Umbilical cord (tissue), 1 donor: ENCODE data around the gene SORL1-AS1.
A peak's percentile ranks its signal among the peaks of the same experiment; 100 is the strongest.

ENCODE experiments used
- DNase-seq: peaks from one replicate; pipeline ENCODE4 v3.0.0-alpha.2; 2015; ENCODE audit warnings: low spot score

The SORL1-AS1 gene

DNA sequence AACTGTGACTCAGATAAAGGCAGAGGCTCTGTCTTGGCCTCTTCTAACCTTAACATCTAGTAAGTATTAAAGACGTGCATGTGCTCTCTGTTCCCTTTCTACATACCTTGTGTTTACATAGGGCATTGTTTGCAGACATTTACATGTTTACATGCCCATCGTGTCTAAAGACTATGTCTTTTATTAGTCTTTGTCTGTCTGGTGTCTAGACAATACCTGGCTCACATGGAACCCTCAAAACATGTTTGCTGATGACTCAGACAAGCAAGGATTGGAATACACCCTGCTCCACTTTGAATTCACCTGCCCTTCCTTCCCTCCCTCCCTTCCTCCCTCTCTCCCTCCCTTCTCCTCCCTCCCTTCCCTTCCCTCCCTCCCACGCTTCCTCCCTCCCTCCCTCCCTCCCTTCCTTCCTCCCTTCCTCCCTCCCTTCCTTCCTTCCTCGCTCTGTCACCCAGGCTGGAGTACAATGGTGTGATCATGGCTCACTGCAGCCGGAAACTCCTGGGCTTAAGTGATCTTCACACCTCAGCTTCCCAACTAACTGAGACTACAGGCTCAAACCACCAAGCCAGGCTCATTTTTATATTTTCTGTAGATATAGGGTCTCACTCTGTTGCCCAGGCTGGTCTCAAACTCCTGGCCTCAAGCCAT lies 23.7 kb upstream of the SORL1-AS1 start:
- DNase-seq: no peak

- DNase-seq: no peak
Observed at GRCh38 chr11:121474680-121475079, 21.9 kb upstream of the SORL1-AS1 start.

DNA sequence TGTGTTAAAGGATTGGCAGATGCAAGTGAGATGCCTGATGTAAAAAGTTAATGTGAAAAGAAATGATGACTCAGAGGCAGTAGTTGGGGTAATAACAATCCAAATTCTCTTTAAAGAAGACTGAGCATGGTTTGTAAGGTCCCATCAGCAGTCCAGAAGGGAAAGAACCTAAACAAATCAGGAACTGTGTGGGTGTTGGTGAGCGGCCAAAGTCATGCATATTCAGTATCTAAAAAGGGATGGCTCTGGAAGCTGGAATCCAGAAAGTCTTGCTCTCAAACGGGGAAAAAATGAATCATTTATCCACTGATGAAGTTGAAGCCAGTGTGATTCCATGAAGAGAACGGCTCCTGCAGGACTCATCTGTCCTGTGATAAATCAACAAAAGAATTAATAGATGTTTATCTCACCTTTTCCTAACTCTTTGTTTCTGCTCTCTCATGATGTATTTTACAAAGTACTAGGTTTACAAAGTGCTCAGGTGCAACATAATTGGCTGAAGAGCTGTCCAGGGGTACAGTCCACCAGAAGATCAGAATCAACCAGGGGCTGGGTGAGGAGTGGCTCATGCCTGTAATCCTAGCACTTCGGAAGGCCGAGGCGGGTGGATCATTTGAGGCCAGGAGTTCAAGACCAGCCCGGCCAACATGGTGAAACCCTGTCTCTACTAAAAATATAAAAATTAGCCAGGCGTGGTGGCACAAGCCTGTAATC lies 20.5 kb upstream of the SORL1-AS1 start:
- no peak for DNase-seq

DNA sequence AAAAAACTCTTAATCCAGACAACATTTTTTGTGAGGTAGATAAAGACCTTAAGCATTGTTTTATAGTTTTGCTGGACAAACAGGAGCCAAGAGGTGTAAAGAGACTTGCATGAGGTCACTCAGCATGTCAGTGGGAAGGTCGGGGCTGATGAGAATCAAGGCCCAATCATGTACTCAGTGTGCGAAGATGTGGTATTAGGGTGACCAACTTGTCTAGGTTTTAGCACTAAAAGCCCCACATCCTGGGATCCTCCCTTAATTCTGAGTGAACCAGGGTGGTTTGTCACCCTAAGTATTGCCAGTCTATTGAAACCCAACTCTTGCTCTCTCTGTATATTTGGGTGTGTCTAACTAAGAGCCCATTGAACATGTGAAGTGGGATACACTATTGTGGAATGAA lies 19.5 kb upstream of the SORL1-AS1 start:
- no peak for DNase-seq

GRCh38 chr11:121471167-121471566 lies 18.4 kb upstream of the SORL1-AS1 start:
- no peak for DNase-seq

DNA sequence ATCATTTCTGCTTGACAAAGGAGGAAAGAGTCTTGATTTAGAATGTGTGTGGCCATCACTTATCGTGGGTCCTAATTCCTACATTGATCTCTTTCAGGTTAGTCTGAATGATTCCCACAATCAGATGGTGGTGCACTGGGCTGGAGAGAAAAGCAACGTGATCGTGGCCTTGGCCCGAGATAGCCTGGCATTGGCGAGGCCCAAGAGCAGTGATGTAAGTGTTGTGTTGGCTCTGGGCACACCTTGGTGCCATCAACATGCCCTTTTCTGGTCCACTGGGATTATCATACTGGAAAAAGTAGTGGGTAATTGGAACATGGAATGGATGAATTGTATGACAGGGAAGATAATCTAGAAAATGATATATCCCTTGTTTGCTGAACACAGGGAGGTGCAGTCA lies 17.1 kb upstream of the SORL1-AS1 start:
- no peak for DNase-seq

DNA sequence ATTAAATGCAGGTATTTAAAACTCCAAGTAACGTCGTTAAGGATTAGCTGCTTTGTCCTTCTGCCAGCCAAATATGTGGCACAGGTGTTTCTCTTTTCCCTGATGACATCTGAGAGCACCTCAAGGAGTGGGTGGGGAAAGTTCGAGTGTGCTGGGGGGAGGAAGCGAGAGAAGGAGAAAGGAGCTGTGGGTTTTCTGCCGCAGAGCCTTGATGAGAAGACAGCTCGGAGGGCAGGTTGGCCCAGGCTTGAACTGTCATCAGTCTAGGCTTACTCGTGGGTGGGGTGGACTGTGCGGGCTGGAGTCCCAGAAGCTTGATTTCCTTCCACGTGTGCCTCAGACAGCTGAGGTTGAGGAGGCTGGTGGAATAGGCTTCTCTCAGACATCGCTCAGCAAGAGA lies 15.2 kb upstream of the SORL1-AS1 start:
- DNase-seq: peak; percentile 67

DNA sequence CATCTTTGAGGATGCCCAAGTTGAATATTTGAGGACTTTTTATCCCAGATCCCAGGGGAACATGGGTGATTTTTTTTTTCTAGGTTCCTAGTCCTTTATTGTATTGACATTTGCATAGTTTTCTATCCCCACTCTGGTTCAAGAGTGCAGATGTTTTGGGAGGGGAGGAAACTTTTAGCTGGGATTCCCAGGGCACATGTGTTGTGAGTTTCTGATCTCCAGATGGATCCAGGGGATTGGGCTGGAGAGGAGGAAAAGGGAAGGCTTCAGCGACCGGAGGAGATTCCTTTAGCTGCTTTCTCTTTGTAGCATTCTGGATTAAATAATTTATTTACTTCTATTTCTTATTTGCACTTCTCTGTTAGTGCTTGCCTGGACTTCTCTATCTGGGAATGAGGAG lies 14.7 kb upstream of the SORL1-AS1 start:
- no peak for DNase-seq

DNA sequence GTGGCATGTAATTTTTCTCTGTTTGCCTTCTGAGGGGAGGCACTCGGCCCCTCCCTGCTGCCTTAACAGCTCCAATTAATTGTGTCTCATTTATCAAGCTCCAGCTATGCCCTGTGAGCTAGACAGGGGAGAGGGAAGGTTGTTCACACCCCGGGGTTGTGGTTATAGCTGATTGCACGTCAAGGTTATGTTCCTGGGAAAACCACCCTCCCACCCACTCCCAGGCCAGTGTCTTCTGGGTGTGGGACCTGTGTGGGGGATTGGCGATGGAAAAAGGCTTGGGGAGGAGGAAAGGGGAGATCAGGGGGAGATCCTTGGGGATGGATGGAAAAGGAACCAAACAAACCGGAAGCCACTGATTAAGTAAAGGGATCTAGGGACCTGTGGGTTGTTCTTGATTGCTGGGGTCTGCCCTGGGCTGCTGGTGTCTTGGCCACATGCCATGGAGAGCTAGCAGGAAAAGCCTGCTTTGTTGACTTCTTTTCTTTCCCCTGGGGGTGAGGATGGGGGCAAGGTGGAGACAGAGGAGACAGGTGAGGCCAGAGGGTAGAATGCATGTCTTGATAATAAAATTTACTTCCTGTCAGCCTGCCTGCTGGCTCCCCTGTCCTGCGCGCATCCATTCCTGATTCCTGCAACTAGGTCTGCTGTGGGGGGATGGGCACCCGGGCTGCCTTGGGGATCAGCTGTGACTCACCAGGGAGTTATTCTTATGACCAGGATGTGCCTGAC lies 13.5 kb upstream of the SORL1-AS1 start:
- DNase-seq: peak; percentile 96

GRCh38 chr11:121465709-121466062 lies 12.9 kb upstream of the SORL1-AS1 start:
- no peak for DNase-seq

DNA sequence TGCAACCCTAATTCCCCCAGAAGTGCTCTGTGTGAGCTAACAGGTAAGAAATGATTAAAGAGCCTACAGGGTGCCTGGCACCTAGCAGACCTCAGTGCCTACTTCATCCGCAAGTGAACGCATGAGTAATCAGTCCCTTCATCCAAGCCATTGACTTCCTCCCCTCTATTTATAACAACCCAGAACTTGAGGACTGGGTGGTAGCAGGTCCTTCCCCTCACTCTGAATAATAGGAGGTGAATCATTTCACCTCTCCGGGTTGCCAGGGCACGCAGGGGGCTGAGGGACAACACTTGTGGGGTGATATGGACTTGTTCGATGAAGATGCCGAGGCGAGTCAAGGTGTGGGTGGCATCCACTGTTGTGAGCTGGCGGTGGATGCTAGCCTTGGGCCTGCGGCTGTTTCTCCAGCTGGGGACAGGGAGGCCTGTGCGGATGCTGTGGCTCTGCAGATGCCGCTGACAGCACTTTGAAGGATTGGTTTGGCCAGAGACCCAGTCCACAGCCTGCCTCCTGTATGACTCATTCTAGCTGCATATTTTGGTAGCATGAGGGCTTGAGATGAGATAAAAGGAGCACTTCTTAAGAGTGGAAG lies 11.7 kb upstream of the SORL1-AS1 start:
- peak; percentile 92 for DNase-seq

DNA sequence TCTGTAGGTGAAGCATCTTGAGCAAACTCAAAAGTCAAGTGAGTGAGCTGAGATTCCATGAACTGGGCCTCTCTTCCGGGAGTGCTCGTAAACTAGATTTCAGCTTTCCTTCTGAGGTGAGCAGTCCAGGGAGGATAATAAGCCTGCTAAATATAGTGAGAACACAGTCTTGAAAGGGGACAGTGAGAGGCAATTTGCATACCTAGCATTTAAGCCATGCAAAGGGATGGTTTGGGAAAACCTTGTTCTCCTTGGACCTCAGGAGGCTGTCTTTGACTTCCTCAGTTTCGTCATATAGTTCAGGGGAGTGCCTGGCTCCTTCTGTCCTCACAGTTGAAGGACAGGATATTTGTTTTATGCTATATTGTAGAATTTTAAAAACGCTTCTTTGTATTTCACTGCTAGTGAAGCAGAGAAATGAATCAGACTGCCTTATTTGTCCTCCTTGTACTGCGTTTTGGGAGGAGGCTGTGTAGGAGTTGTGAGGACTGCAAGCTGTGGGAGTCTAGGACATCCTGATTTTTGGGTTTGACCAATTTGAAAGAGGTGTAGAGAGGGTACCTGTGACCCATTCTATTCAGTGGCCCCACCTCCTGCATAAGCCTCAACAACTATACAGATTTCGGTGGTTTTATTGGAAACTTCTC lies 11.0 kb upstream of the SORL1-AS1 start:
- DNase-seq: no peak

DNA sequence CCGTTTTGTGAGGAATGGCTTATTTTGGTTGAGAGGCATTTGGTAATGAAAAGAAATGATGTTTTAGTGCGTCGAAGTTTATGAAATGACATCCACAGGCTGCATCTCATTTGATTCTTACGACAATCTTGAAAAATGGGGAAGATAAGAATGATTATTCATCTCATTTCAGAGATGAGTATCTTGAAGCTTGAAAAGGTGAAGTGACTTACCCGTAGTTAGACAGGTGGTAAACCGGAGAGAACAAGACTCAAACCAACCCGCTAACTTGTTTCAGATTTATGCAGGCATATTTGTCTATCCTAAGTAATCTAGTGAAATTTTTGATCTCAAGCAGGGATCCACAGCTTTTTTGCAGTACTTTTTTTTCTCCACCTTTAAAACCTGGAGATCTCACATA lies 9.1 kb upstream of the SORL1-AS1 start:
- DNase-seq: no peak

DNA sequence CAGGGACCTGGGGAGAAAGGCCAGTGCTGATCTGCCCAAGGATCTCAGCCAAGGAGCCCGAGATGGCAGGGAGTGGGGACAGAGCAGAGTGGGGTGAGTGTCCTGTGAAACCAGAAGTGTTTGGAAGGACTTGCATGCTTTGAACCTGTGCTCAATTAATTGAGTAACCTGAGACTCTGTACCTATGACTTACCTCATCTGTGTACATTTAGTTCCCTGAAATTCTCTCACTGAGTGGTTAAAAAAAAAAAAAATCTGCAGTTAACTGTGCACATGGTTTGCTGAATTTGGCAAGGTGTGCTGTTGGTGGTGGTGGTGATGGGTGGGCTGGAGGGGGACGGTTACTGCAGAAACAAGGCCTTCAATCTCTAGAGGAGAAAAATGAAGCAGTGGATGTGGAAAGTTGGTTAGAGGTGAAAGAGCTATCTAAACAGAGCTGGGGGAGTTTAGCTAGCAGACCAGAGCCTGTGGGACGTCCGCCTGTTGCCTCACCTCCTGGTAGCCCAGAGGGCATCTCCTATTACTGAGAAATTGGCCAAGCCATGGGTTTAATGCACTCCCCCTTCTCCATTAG lies 8.3 kb upstream of the SORL1-AS1 start:
- no peak for DNase-seq

GRCh38 chr11:121459413-121460017 lies 6.7 kb upstream of the SORL1-AS1 start:
- no peak for DNase-seq

DNA sequence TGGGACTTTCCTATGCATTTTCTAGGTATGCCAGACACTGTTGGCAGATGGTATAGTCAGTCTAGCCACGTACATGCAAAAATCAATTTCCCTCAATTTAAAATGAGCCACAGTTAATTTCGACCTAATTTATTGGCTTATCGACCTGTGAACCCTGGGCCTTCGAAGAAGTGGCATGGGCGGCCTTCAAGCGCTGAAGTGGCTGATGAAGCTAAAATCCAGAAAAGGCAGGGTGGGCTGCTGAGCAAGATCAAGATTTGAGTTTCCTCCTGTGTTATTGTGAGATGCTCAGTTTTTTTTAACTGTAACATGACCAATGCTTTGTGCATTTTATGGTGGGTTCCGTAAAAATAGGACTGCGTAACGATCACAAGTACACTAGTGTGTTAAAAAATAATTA lies 5.8 kb upstream of the SORL1-AS1 start:
- DNase-seq: no peak

DNA sequence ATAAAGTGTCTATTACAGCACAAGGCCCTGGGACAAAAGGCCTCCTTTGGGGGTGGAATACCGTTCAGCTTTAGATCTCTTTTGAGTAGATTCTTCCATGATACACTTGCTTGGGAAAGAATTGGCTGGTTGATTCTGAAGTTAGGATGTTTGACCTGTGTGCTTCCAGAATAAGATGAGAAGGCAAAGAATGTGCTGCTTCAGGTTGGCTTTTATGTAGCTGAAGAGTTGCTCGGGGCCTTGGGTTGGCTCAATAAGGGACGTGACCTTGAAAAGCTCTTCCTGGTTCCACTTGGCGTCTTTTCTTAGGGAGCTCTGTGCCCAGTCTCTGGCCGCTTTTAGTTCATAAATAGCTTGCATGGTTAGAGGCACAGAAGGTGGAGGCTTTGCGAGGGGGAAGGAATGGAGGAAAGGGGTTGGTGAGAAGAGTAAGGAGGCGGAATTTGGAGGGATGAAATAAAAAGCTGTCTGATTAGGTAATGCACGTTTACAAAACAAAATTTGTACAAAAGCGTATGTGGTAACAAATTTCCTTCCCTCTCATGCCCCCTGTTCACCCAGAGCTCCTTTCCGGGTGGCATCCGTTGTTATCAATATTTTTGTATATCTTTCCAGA lies 4.2 kb upstream of the SORL1-AS1 start:
- no peak for DNase-seq

DNA sequence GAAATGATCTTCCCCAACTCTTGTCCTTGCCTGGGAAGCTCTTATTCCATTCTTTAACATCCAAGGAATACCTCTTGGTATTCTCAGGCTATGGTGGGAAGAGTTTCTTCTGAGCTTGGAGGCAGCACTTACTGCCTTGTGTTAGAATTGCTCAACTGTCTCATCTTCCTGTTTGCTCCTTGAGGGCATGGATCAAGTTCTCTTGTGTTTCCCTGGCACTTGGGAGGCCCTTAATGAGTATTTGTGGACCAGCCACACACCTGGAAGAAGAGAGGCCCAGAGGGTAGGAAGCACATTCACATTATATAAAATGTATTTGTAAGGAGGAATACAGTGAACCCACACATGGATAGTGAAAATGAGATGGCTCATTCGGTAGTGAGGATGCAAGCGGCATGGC lies 3.4 kb upstream of the SORL1-AS1 start:
- DNase-seq: no peak

- DNase-seq: no peak
Observed at GRCh38 chr11:121455115-121455514, 2.3 kb upstream of the SORL1-AS1 start.

DNA sequence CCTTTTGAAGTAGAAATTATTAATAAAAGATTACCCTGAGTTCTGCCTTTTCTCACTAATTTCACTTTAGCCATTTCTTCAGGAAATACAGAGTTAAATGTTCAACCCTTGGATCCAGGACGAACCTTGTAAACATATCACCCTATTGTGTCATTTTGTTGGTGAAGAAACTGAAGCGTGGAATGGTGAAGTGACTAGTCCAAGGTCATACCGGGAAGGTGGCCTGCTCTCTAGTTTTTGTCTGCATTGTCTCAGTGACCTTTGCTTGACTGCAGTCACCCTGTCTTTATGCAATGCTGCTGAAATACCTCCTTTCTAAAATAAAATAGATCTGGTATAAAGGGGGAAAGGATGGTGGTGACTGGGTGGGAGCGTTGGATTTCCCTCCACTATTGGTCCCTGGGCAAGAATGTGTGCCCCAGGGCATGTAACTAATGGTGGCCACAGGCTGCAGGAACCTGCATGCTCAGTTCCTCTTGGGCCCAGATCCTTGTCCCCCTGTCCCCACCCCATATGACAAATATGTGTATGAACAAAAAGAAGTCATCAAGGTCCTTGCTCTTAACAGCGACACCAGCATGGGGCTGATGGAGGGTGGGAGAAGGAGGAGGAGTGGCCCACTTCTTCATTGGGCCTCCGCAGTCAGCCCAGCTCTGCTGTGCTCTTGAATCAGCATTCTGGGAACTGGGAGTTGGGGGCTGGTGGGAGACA lies 977 bp upstream of the SORL1-AS1 start:
- DNase-seq: no peak
